GM19240 (cell line): ENCODE measurements around the gene SIGLEC6.

Experiments used
- DNase-seq: peaks from one replicate; pipeline ENCODE4 v3.0.0; 2011; ENCODE audit warnings: low spot score; ENCODE audit not compliant: insufficient read length

SIGLEC6 gene

GRCh38 chr19:51531349-51532315 is at the start of gene SIGLEC6:
Gene SIGLEC6, minus strand, starts transcription at chr19:51531670. Its CDS starts 22 bp downstream, at chr19:51531648.
- DNase-seq: no peak

GRCh38 chr19:51576850-51577249 is 45.4 kb upstream of the SIGLEC6 start:
- DNase-seq: no peak

- DNase-seq: no peak
These were observed 41.9 kb upstream of the SIGLEC6 start for GRCh38 chr19:51573331-51573730.

GRCh38 chr19:51572908-51573307 is 41.4 kb upstream of the SIGLEC6 start:
- no peak for DNase-seq

- DNase-seq: no peak
These were observed 40.9 kb upstream of the SIGLEC6 start for GRCh38 chr19:51572410-51572809.

GRCh38 chr19:51571599-51571998 is 40.1 kb upstream of the SIGLEC6 start:
- DNase-seq: no peak

- DNase-seq: no peak
These were observed 39.6 kb upstream of the SIGLEC6 start, which contains the start of gene ZNF175 for GRCh38 chr19:51570962-51571575. Gene ZNF175, plus strand, starts transcription at chr19:51571283. Its CDS starts 2,047 bp downstream, at chr19:51573330.

- no peak for DNase-seq
These were observed 37.0 kb upstream of the SIGLEC6 start for GRCh38 chr19:51568456-51568855.

GRCh38 chr19:51567583-51567982 is 36.1 kb upstream of the SIGLEC6 start:
- no peak for DNase-seq

- DNase-seq: no peak
These were observed 35.1 kb upstream of the SIGLEC6 start for GRCh38 chr19:51566489-51567100.

GRCh38 chr19:51565583-51565982 is 34.1 kb upstream of the SIGLEC6 start:
- DNase-seq: no peak

- DNase-seq: no peak
These were observed 33.3 kb upstream of the SIGLEC6 start for GRCh38 chr19:51564791-51565190.

- no peak for DNase-seq
These were observed 28.9 kb upstream of the SIGLEC6 start for GRCh38 chr19:51560339-51560738.

GRCh38 chr19:51559240-51559639 is 27.8 kb upstream of the SIGLEC6 start:
- no peak for DNase-seq

GRCh38 chr19:51552996-51553725 is 21.7 kb upstream of the SIGLEC6 start:
- DNase-seq: no peak

- no peak for DNase-seq
These were observed 21.1 kb upstream of the SIGLEC6 start for GRCh38 chr19:51552608-51552995.

GRCh38 chr19:51551673-51552432 is 20.4 kb upstream of the SIGLEC6 start:
- no peak for DNase-seq

GRCh38 chr19:51550848-51551672 is 19.6 kb upstream of the SIGLEC6 start:
- no peak for DNase-seq

- no peak for DNase-seq
These were observed 18.3 kb upstream of the SIGLEC6 start for GRCh38 chr19:51549533-51550324.
